HUES64 (cell line): ENCODE measurements around the gene TMC7.

Experiments
- H3K27ac ChIP-seq: 2 replicates; pipeline ENCODE4 v1.7.0; 2013; ENCODE audit warnings: low read depth, low read length, inconsistent platforms
- H3K27me3 ChIP-seq: 2 replicates; pipeline ENCODE4 v1.6.1; 2013; ENCODE audit warnings: mild to moderate bottlenecking, low read length; ENCODE audit not compliant: insufficient read depth
- H3K36me3 ChIP-seq: 2 replicates; pipeline ENCODE4 v1.6.1; 2013; ENCODE audit warnings: mild to moderate bottlenecking, low read length; ENCODE audit not compliant: insufficient read depth
- H3K4me1 ChIP-seq: 2 replicates; pipeline ENCODE4 v1.6.1; 2013; ENCODE audit warnings: mild to moderate bottlenecking, low read length, moderate library complexity; ENCODE audit not compliant: insufficient read depth
- H3K4me3 ChIP-seq: 2 replicates; pipeline ENCODE4 v1.5.1; 2013; ENCODE audit warnings: mild to moderate bottlenecking, low read length, moderate library complexity
- H3K9ac ChIP-seq: 2 replicates; pipeline ENCODE4 v1.6.1; 2013; ENCODE audit warnings: mild to moderate bottlenecking, low read depth, low read length
- H3K9me3 ChIP-seq: 2 replicates; pipeline ENCODE4 v1.6.1; 2013; ENCODE audit warnings: low read depth, low read length; ENCODE audit not compliant: insufficient read depth
- WGBS: fragments of 150-250, 120-280 bp; methylation state at CpG from one replicate; pipeline ENCODE4 v1.1.7; 2013; ENCODE audit warnings: missing lambda C conversion rate; 5-methylcytosine and 5-hydroxymethylcytosine counted together

TMC7 gene

DNA sequence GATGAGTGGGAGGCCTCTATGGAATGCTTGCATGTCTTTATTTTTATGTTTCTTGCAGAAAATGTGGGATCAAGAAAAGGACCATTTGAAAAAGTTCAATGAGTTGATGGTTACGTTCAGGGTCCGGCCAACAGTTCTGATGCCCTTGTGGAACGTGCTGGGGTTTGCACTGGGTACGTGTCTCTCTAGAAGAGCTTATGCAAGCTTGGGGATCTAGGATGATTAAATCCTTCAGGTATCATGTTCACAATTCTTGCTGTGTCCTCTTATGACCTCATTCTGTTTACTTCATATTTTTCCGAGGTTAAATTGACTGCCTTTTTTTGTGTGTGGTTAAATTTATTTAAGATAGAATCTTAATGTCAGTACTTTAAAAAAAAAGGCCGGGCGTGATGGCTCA lies 90.1 kb downstream of the TMC7 start:
- Histone ChIP-seq H3K4me1 (no peaks in the 10 kb centered on the region), H3K36me3 (peaks cover 46% of the 10 kb centered on the region), H3K27ac (no peak overlapping the region), H3K9ac (no peak overlapping the region), H3K4me3 (no peak overlapping the region), H3K27me3 (no peaks in the 10 kb centered on the region), H3K9me3 (no peaks in the 10 kb centered on the region)
- 81% methylated on average over 7 of the region's 7 CpGs for WGBS

DNA sequence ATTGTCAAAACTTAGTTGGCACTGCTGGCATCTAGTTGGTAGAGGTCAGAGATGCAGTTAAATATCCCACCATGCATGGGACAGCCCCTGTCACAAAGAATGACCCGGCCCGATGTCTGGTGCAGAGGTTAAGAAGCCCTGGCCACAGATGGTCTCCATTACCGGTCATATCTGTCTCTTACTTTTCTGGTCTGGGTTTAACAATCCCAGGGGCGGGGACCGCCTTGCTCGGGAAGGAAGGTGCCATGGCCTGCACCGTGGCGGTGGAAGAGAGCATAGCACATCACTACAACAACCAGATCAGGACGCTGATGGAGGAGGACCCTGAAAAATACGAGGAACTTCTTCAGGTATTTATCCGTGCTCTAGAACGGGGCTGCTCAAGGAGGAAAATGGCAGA lies 91.8 kb downstream of the TMC7 start:
- H3K9ac ChIP-seq, result no peak overlapping the region
- H3K27ac ChIP-seq, result no peak overlapping the region
- H3K9me3 ChIP-seq, result peaks cover 8% of the 10 kb centered on the region; the same call in 1 of the 2 replicates
- H3K4me1 ChIP-seq, result no peaks in the 10 kb centered on the region
- peaks cover 60% of the 10 kb centered on the region for H3K36me3 ChIP-seq
- H3K27me3 ChIP-seq, result no peaks in the 10 kb centered on the region
- 96% methylated on average over 12 of the region's 12 CpGs for WGBS
- no peak overlapping the region for H3K4me3 ChIP-seq

DNA sequence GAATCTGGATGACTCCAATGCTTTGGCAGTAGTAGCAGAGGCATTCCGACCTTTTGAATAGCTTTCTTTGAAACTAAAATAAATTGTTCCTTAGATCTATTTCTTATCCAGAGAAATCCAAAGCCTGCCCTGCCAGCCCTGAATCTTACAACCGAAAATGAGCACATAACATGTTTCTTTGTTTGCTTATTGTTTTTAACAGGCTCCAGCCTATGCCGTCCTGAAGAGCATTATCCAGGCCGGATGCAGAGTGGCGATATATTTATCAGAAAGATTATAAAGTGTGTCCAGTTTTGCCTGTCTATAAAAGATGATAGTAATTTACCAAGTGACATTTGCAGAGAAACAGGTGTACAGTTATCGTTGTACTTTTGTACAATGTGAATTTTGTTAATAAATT lies 94.1 kb downstream of the TMC7 start:
- no peaks in the 10 kb centered on the region for H3K27me3 ChIP-seq
- 96% methylated on average over 6 of the region's 6 CpGs for WGBS
- H3K9ac ChIP-seq, result no peak overlapping the region
- no peak overlapping the region for H3K27ac ChIP-seq
- no peaks in the 10 kb centered on the region for H3K4me1 ChIP-seq
- H3K36me3 ChIP-seq, result peaks cover 72% of the 10 kb centered on the region
- H3K9me3 ChIP-seq, result peaks cover 16% of the 10 kb centered on the region; the same call in 1 of the 2 replicates
- no peak overlapping the region for H3K4me3 ChIP-seq

DNA sequence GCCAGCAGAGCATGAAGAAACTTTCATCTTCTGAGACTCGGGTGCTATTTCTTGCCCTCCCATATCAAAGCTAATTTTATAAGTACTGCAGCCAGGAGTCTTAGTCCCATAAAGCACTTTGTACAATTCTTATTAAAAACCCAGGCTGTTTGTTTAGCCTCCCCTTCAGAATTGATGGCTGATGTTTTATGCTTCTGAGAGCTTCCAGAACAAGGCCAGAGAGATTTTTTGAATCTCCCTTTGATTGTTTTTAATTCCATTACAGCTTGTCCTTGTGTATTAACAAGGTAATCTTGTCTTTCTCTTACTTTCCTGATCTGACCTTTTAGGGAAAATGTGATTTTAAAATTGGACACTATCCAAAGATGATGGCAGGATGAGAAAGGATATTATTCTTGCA lies 99.9 kb downstream of the TMC7 start:
- WGBS, result 91% methylated on average over 1 of the region's 1 CpG

GRCh38 chr16:19084139-19084538 lies 100.4 kb downstream of the TMC7 start:
- 86% methylated on average over 3 of the region's 3 CpGs for WGBS

More for the DNA sequence above, 99.9 kb downstream of the TMC7 start:
- no peaks in the 10 kb centered on the region for H3K4me1 ChIP-seq
- peaks cover 17% of the 10 kb centered on the region for H3K27me3 ChIP-seq
- no peak overlapping the region for H3K9ac ChIP-seq
- H3K27ac ChIP-seq, result no peak overlapping the region
- peaks cover 16% of the 10 kb centered on the region; the same call in 1 of the 2 replicates for H3K9me3 ChIP-seq
- no peak overlapping the region for H3K4me3 ChIP-seq
- H3K36me3 ChIP-seq, result peaks cover 33% of the 10 kb centered on the region

DNA sequence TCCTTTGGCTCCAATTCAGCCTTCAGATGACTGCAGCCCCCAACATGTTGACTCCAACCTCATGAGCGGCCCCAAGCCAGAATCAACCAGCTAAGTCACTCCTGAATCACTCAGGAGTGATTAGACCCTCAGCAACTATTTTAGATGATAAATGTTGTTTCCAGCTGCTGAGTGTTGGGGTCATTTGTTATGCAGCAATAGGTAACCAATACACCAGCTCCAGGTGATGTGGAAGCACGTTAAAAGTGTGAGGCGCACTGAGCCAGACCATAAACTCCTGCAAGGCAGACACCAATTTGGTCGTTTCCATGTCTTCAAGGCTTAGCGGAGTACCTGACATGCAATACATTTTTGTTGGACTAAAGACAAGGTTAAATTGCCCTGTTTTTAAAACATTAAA lies 101.1 kb downstream of the TMC7 start:
- no peak overlapping the region for H3K4me3 ChIP-seq
- peaks cover 12% of the 10 kb centered on the region; the same call in 1 of the 2 replicates for H3K9me3 ChIP-seq
- H3K4me1 ChIP-seq, result no peaks in the 10 kb centered on the region
- peaks cover 17% of the 10 kb centered on the region for H3K27me3 ChIP-seq
- no peak overlapping the region for H3K9ac ChIP-seq
- peaks cover 21% of the 10 kb centered on the region for H3K36me3 ChIP-seq
- H3K27ac ChIP-seq, result no peak overlapping the region
- WGBS, result 93% methylated on average over 5 of the region's 5 CpGs

More at GRCh38 chr16:19084139-19084538, 100.4 kb downstream of the TMC7 start:
- peaks cover 29% of the 10 kb centered on the region for H3K36me3 ChIP-seq
- no peak overlapping the region for H3K4me3 ChIP-seq
- peaks cover 17% of the 10 kb centered on the region for H3K27me3 ChIP-seq
- no peak overlapping the region for H3K27ac ChIP-seq
- H3K4me1 ChIP-seq, result no peaks in the 10 kb centered on the region
- H3K9me3 ChIP-seq, result peaks cover 16% of the 10 kb centered on the region; the same call in 1 of the 2 replicates
- H3K9ac ChIP-seq, result no peak overlapping the region

DNA sequence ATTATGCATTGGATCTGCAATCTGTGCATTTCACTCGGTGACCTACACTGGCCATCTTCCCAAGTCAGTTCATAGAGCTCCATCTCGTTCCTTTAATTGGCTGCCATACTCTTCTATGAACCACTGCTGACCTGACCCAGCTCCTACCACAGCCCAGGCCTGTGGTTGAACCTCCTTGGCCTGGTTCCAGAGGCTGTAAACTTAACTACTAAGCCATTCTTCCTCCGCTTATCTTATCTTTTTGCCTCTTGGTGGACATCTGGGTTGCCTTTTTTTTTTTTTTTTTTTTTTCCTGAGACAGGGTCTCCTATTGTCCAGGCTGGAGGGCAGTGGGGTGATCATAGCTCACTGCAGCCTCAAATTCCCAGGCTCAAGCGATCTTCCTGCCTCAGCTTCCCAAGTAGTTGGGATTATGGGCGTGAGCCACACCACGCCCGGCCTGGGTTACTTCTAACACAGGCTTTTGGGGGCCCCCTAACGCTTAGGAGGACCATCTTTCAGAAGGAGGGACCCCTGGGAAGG lies 102.0 kb downstream of the TMC7 start:
- WGBS, result 84% methylated on average over 8 of the region's 8 CpGs
- peak overlapping the region; percentile 48; the same call in 1 of the 2 replicates for H3K4me3 ChIP-seq
- no peak overlapping the region for H3K27ac ChIP-seq
- peak overlapping the region; percentile 44; the same call in 1 of the 2 replicates for H3K9ac ChIP-seq
- no peaks in the 10 kb centered on the region for H3K4me1 ChIP-seq
- H3K27me3 ChIP-seq, result peaks cover 17% of the 10 kb centered on the region
- H3K36me3 ChIP-seq, result peaks cover 15% of the 10 kb centered on the region
- peaks cover 5% of the 10 kb centered on the region; the same call in 1 of the 2 replicates for H3K9me3 ChIP-seq

- WGBS, result 20% methylated on average over 52 of the region's 52 CpGs
- H3K4me3 ChIP-seq, result peak overlapping the region; percentile 48
- peaks cover 7% of the 10 kb centered on the region for H3K36me3 ChIP-seq
- H3K27me3 ChIP-seq, result peaks cover 17% of the 10 kb centered on the region
- H3K4me1 ChIP-seq, result no peaks in the 10 kb centered on the region
- H3K9ac ChIP-seq, result peak overlapping the region; percentile 49
- no peak overlapping the region for H3K27ac ChIP-seq
- no peaks in the 10 kb centered on the region for H3K9me3 ChIP-seq
Measured at GRCh38 chr16:19086322-19087199, 102.8 kb downstream of the TMC7 start.

- Histone ChIP-seq H3K4me3 (no peak overlapping the region), H3K36me3 (no peaks in the 10 kb centered on the region), H3K27ac (no peak overlapping the region), H3K27me3 (peaks cover 17% of the 10 kb centered on the region), H3K9me3 (no peaks in the 10 kb centered on the region), H3K9ac (no peak overlapping the region), H3K4me1 (no peaks in the 10 kb centered on the region)
- whole genome bisulfite sequencing, result 95% methylated on average over 4 of the region's 5 CpGs
Measured at GRCh38 chr16:19088341-19088916, 104.7 kb downstream of the TMC7 start.

DNA sequence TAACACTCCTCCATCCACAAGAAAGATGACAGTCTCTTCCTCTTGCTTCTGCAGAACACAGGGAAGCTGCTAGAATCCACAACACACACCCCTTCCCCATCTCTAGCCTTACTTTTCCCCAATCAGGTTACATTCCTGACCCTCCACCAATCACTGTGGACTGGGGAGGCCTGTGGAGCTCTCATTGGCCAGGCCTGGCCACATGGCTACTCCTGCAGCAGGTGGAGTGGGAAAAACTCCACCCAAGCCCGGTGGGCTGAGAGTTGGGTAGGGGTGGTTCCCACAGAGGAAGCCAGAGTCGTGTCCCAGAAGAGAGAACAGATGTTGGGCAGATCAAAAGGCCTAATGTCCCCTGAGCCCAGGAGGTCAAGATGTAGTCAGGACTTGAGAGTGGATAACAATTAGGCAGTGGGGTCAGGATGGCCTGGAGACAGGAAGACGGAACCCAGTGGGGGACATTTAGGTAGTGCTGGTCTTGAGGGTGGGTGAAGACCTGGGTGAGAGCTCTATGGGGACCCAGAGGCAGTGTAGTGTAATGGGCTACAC lies 105.7 kb downstream of the TMC7 start:
- Histone ChIP-seq H3K4me3 (no peak overlapping the region), H3K9ac (no peak overlapping the region), H3K27me3 (peaks cover 17% of the 10 kb centered on the region), H3K27ac (no peak overlapping the region), H3K36me3 (no peaks in the 10 kb centered on the region), H3K9me3 (no peaks in the 10 kb centered on the region), H3K4me1 (no peaks in the 10 kb centered on the region)
- WGBS, result 88% methylated on average over 3 of the region's 3 CpGs

GRCh38 chr16:19090916-19091315 lies 107.2 kb downstream of the TMC7 start:
- 95% methylated on average over 6 of the region's 6 CpGs for WGBS
- H3K27ac ChIP-seq, result no peak overlapping the region
- H3K27me3 ChIP-seq, result peaks cover 7% of the 10 kb centered on the region
- no peaks in the 10 kb centered on the region for H3K9me3 ChIP-seq
- no peak overlapping the region for H3K9ac ChIP-seq
- no peaks in the 10 kb centered on the region; the same call in 1 of the 2 replicates for H3K4me1 ChIP-seq
- H3K36me3 ChIP-seq, result no peaks in the 10 kb centered on the region
- H3K4me3 ChIP-seq, result no peak overlapping the region
